HG02571 (cell line): ENCODE data around the gene ARL5C.

ENCODE experiments used
- ATAC-seq: cut with Tn5 transposase; IDR thresholded peaks from one replicate; pipeline ENCODE4 v1.9.1; 2021; ENCODE audit warnings: mild to moderate bottlenecking, moderate library complexity; ENCODE audit not compliant: unreplicated experiment

The ARL5C gene

DNA sequence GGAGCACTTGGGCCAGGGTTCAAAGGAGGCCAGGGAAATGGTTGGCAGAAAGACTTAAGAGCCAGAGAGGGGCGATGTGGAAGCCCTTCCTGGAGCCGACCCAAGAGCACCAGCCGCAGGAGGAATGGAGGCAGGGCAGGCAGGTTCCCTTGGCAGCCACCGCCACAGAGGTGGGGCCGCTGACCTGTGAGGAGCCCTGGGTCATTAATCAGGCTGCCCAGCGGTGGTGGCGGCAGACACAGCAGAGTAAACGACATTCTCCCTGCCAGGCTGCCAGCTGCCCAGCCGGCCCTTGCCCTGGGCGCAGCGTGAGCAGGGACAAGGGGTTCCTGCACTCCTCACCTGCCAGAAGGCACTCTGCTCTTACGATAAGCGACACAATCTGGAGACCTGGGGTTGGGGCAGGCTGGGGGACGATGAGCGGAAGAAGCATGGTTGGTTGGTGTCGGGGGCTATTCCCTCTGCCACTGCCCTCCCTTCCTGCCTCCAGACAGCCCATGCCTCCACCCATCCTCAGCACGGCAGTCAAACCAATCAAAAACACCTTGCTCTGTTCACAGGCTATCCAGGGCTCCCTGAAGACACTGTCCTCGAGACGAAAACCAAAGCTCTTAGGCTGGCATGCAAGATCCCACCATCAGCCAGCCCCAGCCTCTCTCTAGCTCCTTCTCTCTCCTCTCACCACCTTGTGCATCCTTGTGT lies 55.4 kb downstream of the ARL5C start:
- no peak for ATAC-seq

DNA sequence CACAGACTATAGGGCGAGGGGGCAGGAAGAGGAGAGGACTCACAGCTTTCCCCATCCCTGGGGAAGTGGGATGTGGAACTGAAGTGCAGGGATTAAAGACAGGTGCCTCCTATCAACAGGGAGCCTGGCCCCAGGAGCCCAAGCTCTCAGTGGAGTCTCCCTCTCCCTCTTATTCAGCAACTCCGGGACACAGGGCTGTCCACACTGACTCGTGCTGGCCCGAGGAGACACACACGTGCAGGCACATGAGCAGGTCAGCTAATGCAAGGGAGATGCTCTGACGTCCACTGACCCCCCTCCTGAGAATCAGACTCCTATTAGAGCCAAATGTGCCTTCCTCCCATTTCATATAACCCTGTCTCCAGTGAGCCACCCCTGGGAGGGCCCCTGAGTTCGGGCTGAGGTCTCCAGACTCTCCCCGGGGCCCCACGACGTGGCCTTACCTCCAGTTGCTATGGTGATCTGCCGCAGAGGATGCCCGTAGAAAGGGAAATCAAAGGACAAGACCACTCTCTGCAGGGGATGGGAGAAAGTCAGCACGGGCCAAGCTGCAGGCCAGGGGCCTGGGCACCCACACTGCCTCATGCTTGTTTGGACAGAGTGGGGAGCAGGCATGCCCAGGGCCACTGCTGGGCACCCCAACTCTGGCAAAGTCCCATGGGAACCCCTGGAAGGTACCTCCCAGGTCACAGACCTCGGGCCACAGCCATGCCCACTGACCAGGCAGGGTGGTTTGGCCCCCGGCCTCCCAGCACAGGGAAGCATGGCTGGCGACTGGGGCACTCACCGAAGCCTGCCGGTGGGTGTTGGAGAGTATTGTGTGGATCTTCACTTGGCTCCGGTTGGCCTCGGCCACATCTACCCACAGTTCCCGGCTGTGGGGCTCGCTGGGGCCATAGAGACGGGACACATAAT lies 57.2 kb downstream of the ARL5C start:
- no peak for ATAC-seq

DNA sequence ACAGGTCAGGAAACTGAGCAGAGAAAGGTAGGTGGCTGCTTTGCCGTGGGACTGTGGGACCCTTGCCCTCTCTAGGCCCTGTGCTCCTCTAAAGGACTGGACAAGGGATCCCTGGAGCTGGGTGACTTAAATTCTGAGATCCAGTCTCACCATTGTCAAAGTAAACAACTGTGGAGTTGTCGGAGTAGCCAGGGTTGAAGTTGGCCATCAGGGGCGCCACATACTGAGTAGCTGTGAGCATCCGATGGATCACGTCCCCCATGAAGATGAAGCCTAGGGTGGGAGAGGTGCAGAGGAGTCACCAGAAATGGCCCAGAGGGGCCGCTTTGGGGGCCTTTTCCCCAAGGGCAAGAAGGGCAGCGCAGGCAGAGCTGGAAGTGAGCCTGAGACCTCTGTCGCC lies 58.0 kb downstream of the ARL5C start:
- ATAC-seq: no peak

DNA sequence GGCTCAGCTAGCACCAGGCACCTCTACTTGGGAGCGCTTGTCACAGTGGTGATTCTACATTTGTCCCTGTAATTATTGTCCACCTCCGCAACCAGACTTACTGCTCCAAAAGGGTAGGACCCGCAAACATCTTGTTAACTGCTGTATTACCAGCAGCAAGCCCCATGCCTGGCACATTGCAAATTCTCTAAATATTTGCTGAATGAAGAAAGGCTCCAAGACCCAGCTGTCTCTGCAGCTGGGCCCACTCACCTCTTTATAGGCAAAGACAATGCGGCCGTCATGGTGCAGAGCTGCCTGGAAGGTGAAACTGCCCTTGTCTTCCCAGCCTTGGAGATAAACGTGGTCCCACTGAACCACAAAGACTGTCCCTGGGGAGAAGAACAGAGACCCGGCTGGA lies 58.8 kb downstream of the ARL5C start:
- no peak for ATAC-seq
